Muscle of leg (tissue), 11 donors: Measurements from ENCODE around the gene NLGN3. TPM values are rescaled to one million over a fixed set of nuclear protein-coding genes. Genes with fewer than 3 reads are reported as not detected.

Experiments
- DNase-seq: peaks from one replicate; pipeline ENCODE4 v3.0.0; 2013
- H3K27ac ChIP-seq: one replicate; pipeline ENCODE4 v1.5.1; 2013; ENCODE audit warnings: mild to moderate bottlenecking, low read length, control low read depth
- H3K27me3 ChIP-seq: one replicate; pipeline ENCODE4 v1.6.1; 2013; ENCODE audit warnings: low read length; ENCODE audit not compliant: control insufficient read depth, insufficient read depth
- H3K36me3 ChIP-seq: one replicate; pipeline ENCODE4 v1.6.1; 2013; ENCODE audit warnings: low read length; ENCODE audit not compliant: control insufficient read depth, insufficient read depth
- H3K4me1 ChIP-seq: one replicate; pipeline ENCODE4 v1.6.1; 2013; ENCODE audit warnings: low read length; ENCODE audit not compliant: control insufficient read depth, insufficient read depth
- H3K4me3 ChIP-seq: one replicate; pipeline ENCODE4 v1.5.1; 2013; ENCODE audit warnings: low read length, control low read depth
- H3K9me3 ChIP-seq: replicated peaks from 2 replicates; pipeline ENCODE4 v1.6.1; 2013; ENCODE audit warnings: low read depth, low read length; ENCODE audit not compliant: control insufficient read depth
- WGBS: methylation state at CpG from one replicate; pipeline ENCODE4 v1.1.5; 2013; ENCODE audit warnings: missing lambda C conversion rate; ENCODE audit not compliant: insufficient coverage; 5-methylcytosine and 5-hydroxymethylcytosine counted together
- polyA plus RNA-seq, 8 donors: library from polyadenylated mRNA; unstranded; fragments of 120-200 nt; gene quantifications; one replicate each; pipeline versions ENCODE4 v1.2.1 to v1.2.3, GENCODE V29; 2013; ENCODE audit warnings: inconsistent platforms in 1 of 8, low replicate concordance in 1 of 8; ENCODE audit not compliant: insufficient read length in 8 of 8, insufficient read depth in 1 of 8
- total RNA-seq: library from RNA; stranded (reverse); fragments of 120-200 nt; gene quantifications from one replicate; pipeline ENCODE4 v1.2.4, GENCODE V29; 2013

NLGN3 gene
- total and polyA plus RNA-seq, 9 donors = 1.9 to 7.8 (median 3.5) TPM

- peaks cover 9% of the 10 kb centered on the region for H3K27me3 ChIP-seq
- H3K27ac ChIP-seq = no peak overlapping the region
- no peaks in the 10 kb centered on the region for H3K36me3 ChIP-seq
- no peaks in the 10 kb centered on the region for H3K9me3 ChIP-seq
- H3K4me3 ChIP-seq = no peak overlapping the region
- WGBS = 66% methylated on average over 7 of the region's 7 CpGs
- H3K4me1 ChIP-seq = peaks cover 18% of the 10 kb centered on the region
- DNase-seq = no peak
Observed at GRCh38 chrX:71151366-71151765, 6.7 kb downstream of the NLGN3 start.

GRCh38 chrX:71154196-71154595 is 9.6 kb downstream of the NLGN3 start:
- peaks cover 6% of the 10 kb centered on the region for H3K27me3 ChIP-seq
- no peaks in the 10 kb centered on the region for H3K9me3 ChIP-seq
- WGBS = 75% methylated on average over 4 of the region's 7 CpGs
- no peaks in the 10 kb centered on the region for H3K36me3 ChIP-seq
- H3K27ac ChIP-seq = no peak overlapping the region
- no peak overlapping the region for H3K4me3 ChIP-seq
- H3K4me1 ChIP-seq = peaks cover 4% of the 10 kb centered on the region
- no peak for DNase-seq

GRCh38 chrX:71154641-71155040 is 10.0 kb downstream of the NLGN3 start:
- no peaks in the 10 kb centered on the region for H3K36me3 ChIP-seq
- WGBS = 41% methylated on average over 3 of the region's 3 CpGs
- H3K4me1 ChIP-seq = peaks cover 3% of the 10 kb centered on the region
- no peak overlapping the region for H3K27ac ChIP-seq
- no peak for DNase-seq
- H3K4me3 ChIP-seq = no peak overlapping the region
- H3K9me3 ChIP-seq = no peaks in the 10 kb centered on the region
- peaks cover 6% of the 10 kb centered on the region for H3K27me3 ChIP-seq

- Histone ChIP-seq H3K4me3 (no peak overlapping the region), H3K27me3 (peaks cover 2% of the 10 kb centered on the region), H3K27ac (no peak overlapping the region), H3K4me1 (no peaks in the 10 kb centered on the region), H3K36me3 (no peaks in the 10 kb centered on the region), H3K9me3 (no peaks in the 10 kb centered on the region)
- DNase-seq = no peak
- 69% methylated on average over 5 of the region's 6 CpGs for WGBS
Observed at GRCh38 chrX:71158603-71159002, 14.0 kb downstream of the NLGN3 start.

- H3K4me1 ChIP-seq = no peaks in the 10 kb centered on the region
- no peak overlapping the region for H3K27ac ChIP-seq
- WGBS = 67% methylated on average over 2 of the region's 5 CpGs
- H3K4me3 ChIP-seq = no peak overlapping the region
- H3K36me3 ChIP-seq = no peaks in the 10 kb centered on the region
- peaks cover 2% of the 10 kb centered on the region for H3K27me3 ChIP-seq
- DNase-seq = no peak
- H3K9me3 ChIP-seq = no peaks in the 10 kb centered on the region
Observed at GRCh38 chrX:71159335-71159734, 14.7 kb downstream of the NLGN3 start.

GRCh38 chrX:71160475-71160874 is 15.8 kb downstream of the NLGN3 start:
- Histone ChIP-seq H3K27ac (no peak overlapping the region), H3K4me3 (no peak overlapping the region), H3K36me3 (no peaks in the 10 kb centered on the region), H3K27me3 (peaks cover 2% of the 10 kb centered on the region), H3K9me3 (no peaks in the 10 kb centered on the region), H3K4me1 (no peaks in the 10 kb centered on the region)
- 79% methylated on average over 2 of the region's 3 CpGs for WGBS
- DNase-seq = no peak

- no peak for DNase-seq
- Histone ChIP-seq H3K9me3 (no peaks in the 10 kb centered on the region), H3K27ac (no peak overlapping the region), H3K4me1 (no peaks in the 10 kb centered on the region), H3K27me3 (peaks cover 4% of the 10 kb centered on the region), H3K4me3 (no peak overlapping the region), H3K36me3 (no peaks in the 10 kb centered on the region)
- WGBS = 81% methylated on average over 4 of the region's 4 CpGs
Observed at GRCh38 chrX:71162981-71163380, 18.3 kb downstream of the NLGN3 start.

- H3K4me3 ChIP-seq = no peak overlapping the region
- WGBS = 79% methylated on average over 10 of the region's 12 CpGs
- no peak for DNase-seq
- no peaks in the 10 kb centered on the region for H3K9me3 ChIP-seq
- H3K4me1 ChIP-seq = no peaks in the 10 kb centered on the region
- no peaks in the 10 kb centered on the region for H3K36me3 ChIP-seq
- peaks cover 4% of the 10 kb centered on the region for H3K27me3 ChIP-seq
- no peak overlapping the region for H3K27ac ChIP-seq
Observed at GRCh38 chrX:71164071-71164470, 19.4 kb downstream of the NLGN3 start.

- H3K27ac ChIP-seq = no peak overlapping the region
- WGBS = 42% methylated on average over 2 of the region's 6 CpGs
- no peaks in the 10 kb centered on the region for H3K36me3 ChIP-seq
- H3K9me3 ChIP-seq = no peaks in the 10 kb centered on the region
- no peak for DNase-seq
- peaks cover 4% of the 10 kb centered on the region for H3K27me3 ChIP-seq
- no peaks in the 10 kb centered on the region for H3K4me1 ChIP-seq
- H3K4me3 ChIP-seq = no peak overlapping the region
Observed at GRCh38 chrX:71166461-71166860, 21.8 kb downstream of the NLGN3 start.

GRCh38 chrX:71167031-71167781 is 22.6 kb downstream of the NLGN3 start:
- 73% methylated on average over 10 of the region's 17 CpGs for WGBS
- Histone ChIP-seq H3K27me3 (peaks cover 7% of the 10 kb centered on the region), H3K27ac (no peak overlapping the region), H3K4me3 (no peak overlapping the region), H3K36me3 (no peaks in the 10 kb centered on the region), H3K4me1 (no peaks in the 10 kb centered on the region), H3K9me3 (no peaks in the 10 kb centered on the region)
- DNase-seq = no peak

- 88% methylated on average over 4 of the region's 8 CpGs for WGBS
- H3K4me1 ChIP-seq = no peaks in the 10 kb centered on the region
- DNase-seq = no peak
- H3K4me3 ChIP-seq = no peak overlapping the region
- peaks cover 6% of the 10 kb centered on the region for H3K27me3 ChIP-seq
- no peaks in the 10 kb centered on the region for H3K9me3 ChIP-seq
- H3K36me3 ChIP-seq = no peaks in the 10 kb centered on the region
- H3K27ac ChIP-seq = no peak overlapping the region
Observed at GRCh38 chrX:71168134-71168533, 23.5 kb downstream of the NLGN3 start.
